Colonic mucosa (tissue), 4 donors: Measurements from ENCODE around the gene TRIM10. TPM values are rescaled to one million over a fixed set of nuclear protein-coding genes. Genes with fewer than 3 reads are reported as not detected.

Source experiments
- DNase-seq: peaks from one replicate; pipeline ENCODE4 v3.0.0-alpha.2; 2020
- H3K27ac ChIP-seq: fragments of 200-600 bp; one replicate; pipeline ENCODE4 v1.8.0; 2021
- H3K27me3 ChIP-seq: fragments of 200-600 bp; one replicate; pipeline ENCODE4 v1.8.0; 2021
- H3K36me3 ChIP-seq: fragments of 200-600 bp; one replicate; pipeline ENCODE4 v1.8.0; 2021
- H3K4me1 ChIP-seq: fragments of 200-600 bp; one replicate; pipeline ENCODE4 v1.8.0; 2021; ENCODE audit warnings: mild to moderate bottlenecking
- H3K4me3 ChIP-seq: fragments of 200-600 bp; one replicate; pipeline ENCODE4 v1.8.0; 2021
- H3K9ac ChIP-seq, 2 donors: one replicate each; pipeline ENCODE4 v1.7.0; 2013; ENCODE audit warnings: control low read depth in 2 of 2, low read depth in 2 of 2, low read length in 2 of 2
- H3K9me3 ChIP-seq: fragments of 200-600 bp; one replicate; pipeline ENCODE4 v1.8.0; 2021
- CTCF ChIP-seq: fragments of 200-600 bp; IDR thresholded peaks from one replicate; pipeline ENCODE4 v1.8.0; 2022; ENCODE audit warnings: antibody characterized with exemption, mild to moderate bottlenecking
- intact Hi-C: fragments of 100-400 bp; cut with DNase I; formaldehyde crosslinking; loops from one replicate; pipeline ENCODE4 v1.14.1; 2022
- total RNA-seq, 2 donors: library from RNA; stranded (reverse); fragmentation: NEBNext Ultra II Directional in 1 of 2; extraction: Animal tissue kit (Norgen Biotek cat#: 25700) in 1 of 2; gene quantifications; one replicate each; pipeline ENCODE4 v1.2.1, GENCODE V29; 2021
- donor health status: healthy.
- donor health status: DM: no; HTN: no; CAD: no.
- donor health status: DM: no; HTN: no; CAD: no.

The TRIM10 gene
- total RNA-seq, 2 donors from 2014 or later = 3.8 to 3.9 TPM

DNA sequence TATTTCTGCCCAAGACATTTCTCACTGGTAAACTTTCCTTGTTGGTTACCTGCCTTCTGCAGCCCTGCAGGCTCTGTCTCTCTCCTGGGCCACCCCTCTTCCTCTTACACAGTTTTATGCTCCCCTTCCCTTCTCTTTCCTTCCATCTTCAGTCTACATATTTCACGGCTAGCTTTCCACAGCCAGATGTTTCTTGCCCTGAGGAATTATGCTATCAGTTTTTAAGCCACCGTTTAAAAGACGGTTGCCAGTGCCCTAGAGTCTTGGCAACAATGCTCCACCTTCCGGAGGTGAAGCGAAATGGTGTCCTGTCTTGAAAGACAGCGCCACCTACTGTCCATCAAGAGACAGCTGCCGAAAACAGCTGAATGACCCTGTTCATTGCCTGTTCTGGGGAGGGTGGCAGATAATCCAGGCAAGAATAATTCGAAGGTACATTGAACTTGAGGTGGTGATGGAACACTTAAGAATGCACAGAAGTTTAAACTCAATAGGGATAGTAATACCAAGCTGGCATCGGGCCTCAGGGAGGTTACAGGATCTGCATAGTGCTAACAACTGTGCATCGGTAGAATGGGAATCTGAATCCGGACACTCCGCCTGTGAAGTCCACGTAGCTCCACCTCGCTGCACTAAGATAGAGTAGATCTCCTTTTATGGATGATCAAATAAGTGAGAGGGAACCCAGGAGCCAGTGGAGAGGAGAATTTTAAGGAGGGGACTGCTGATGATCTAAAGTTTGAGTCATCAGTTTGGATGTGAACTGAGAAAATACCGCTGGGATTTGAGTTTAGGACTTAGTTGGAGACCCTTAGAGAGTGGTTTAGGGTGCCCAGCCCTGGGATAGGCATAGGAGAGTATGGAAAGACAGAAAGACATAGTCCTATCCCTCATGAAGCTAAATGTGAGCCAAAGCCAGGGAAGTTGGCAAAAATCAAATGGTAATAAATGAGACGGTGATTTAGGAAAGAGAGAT is 29.8 kb downstream of the TRIM10 start:
- H3K4me1 ChIP-seq = peaks cover 6% of the 10 kb centered on the region
- intact Hi-C loops = loop anchor here (2.0 kb wide), 1 partner anchor 26 kb away; no protein-coding TSS in a partner anchor
- no peaks in the 10 kb centered on the region for H3K27me3 ChIP-seq
- TF ChIP-seq CTCF = peak; percentile 97
- H3K27ac ChIP-seq = peak overlapping the region; percentile 84
- H3K4me3 ChIP-seq = no peak overlapping the region
- H3K9ac ChIP-seq = peak overlapping the region in 1 of 2 donors; percentile 72
- peak; percentile 78 for DNase-seq
- no peaks in the 10 kb centered on the region for H3K36me3 ChIP-seq
- no peaks in the 10 kb centered on the region for H3K9me3 ChIP-seq

DNA sequence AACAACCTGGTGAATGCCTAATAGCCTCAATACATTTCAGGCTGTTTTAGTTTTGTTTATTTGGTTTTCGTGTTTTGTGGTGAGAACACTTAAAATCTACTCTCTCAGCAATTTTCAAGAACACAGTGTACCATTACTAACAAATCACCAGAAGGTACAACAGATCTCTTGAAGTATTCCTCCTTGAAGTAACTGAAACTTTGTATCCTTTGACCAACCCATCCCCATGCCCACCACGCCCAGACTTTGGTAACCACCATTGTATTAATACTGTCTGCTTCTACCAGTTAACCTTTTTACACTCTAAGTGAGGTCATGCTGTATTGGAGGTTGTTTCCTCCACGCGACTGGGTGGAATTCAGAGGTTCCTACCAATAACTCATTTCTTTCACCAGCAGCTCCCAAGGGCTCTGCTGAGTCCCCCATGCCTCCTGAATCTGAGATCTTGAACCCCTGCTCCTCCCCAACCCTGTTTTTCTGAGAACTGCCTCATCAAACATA is 30.8 kb downstream of the TRIM10 start:
- Histone ChIP-seq H3K4me1 (peaks cover 6% of the 10 kb centered on the region), H3K9me3 (no peaks in the 10 kb centered on the region), H3K36me3 (no peaks in the 10 kb centered on the region), H3K27me3 (no peaks in the 10 kb centered on the region), H3K4me3 (no peak overlapping the region), H3K27ac (peak overlapping the region; percentile 84), H3K9ac (peak overlapping the region in 1 of 2 donors; percentile 72)
- no peak for DNase-seq
- TF ChIP-seq CTCF = no peak
- intact Hi-C loops = loop anchor here (2.0 kb wide), 1 partner anchor 25 kb away; no protein-coding TSS in a partner anchor

DNA sequence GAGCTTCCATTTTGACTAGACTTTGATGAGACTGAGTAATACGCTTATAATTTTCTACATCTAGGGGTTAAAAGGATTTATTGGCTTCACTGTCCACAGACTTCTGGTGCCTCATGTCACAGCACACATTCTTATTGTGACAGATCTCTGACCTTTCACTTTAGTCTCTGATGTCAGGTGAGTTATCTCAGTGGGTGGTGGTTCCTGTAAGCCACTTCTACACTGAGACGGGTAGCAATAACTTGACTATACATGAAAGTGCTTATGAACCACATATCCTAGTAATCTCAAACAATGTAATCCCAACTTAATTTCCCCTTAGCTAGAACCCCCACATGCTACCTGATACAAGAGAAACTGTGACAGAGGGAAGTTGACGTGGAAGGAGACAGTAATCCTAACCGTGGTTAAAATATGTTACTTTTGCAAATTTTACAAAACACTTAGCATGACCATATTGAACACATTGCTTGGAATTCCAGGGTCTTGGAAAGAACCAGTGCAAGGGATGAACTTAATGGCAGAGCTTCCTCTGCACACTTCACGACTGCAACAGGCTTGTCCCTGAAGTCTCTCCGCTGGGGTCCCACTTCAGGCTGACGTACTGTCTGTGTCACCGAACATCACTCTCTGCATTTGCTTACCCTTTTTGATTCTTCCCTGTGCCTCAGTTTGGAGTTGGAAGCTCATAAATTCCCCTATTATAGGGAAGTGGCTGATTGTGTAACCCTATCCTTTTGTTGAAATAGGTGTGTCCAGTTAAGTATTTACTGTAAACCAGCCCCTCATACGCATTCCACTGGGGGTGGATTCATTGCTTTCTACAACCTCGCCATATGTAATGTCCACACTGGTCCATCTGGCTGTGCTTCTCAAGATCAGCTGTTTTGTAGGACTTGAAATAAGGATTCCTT is 31.5 kb downstream of the TRIM10 start:
- H3K4me3 ChIP-seq = no peak overlapping the region
- peak; percentile 58 for DNase-seq
- H3K27ac ChIP-seq = peak overlapping the region; percentile 84
- H3K36me3 ChIP-seq = no peaks in the 10 kb centered on the region
- no peaks in the 10 kb centered on the region for H3K9me3 ChIP-seq
- H3K9ac ChIP-seq = peak overlapping the region in 1 of 2 donors; percentile 35
- intact Hi-C loops = loop anchor here (2.0 kb wide), 1 partner anchor 25 kb away; no protein-coding TSS in a partner anchor
- H3K4me1 ChIP-seq = peaks cover 6% of the 10 kb centered on the region
- TF ChIP-seq CTCF = no peak
- no peaks in the 10 kb centered on the region for H3K27me3 ChIP-seq

DNA sequence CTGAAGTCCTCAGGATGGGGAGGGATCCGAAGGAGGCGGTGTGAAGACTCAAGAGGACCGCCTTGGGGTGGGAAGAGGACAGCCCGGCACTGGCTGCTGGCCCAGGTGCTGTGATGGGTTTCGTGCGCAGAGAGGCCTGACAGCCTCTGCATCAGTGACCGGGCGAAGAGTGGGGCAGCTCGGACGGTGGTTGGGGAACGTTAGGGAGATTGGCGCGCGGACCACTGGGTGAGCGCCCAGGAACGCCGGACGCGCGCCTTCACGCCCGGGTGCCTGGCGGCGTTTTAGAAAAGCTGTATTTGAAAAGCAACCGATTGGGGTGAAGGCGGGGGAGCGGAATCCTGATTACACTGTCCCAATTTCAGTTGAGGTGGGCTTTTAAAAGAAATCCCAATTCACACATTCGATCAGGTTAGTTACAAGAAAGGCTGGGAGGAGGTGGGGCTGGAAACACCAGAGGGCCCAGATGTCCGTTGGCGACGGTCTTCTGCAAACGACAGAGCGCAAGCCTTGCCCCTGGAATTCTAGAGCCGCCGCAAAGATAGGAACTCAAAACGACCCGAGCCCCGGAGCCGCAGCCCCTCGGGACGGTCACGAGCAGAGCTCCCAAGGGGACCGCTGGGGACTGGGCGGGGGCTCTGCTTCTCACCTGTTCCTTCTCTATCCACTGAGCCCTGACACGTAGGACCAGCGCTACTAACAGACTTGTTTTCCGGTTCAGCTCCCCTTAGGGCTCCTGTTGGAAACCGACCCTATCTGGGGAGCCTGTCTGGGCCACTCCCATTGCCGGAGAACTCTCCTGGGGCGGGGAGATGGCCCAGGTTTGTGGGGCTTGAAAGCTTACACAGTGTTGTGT is 33.5 kb downstream of the TRIM10 start:
- no peak for TF ChIP-seq CTCF
- DNase-seq = peak; percentile 19
- Histone ChIP-seq H3K27me3 (no peaks in the 10 kb centered on the region), H3K4me3 (no peak overlapping the region), H3K27ac (no peak overlapping the region), H3K9me3 (no peaks in the 10 kb centered on the region), H3K4me1 (peaks cover 6% of the 10 kb centered on the region), H3K36me3 (no peaks in the 10 kb centered on the region), H3K9ac (no peak overlapping the region)
- intact Hi-C loops = no loop called here
